ENCODE results near the gene KRTAP25-1. TPM values are rescaled to one million over a fixed set of nuclear protein-coding genes. Genes with fewer than 3 reads are reported as not detected.

KRTAP25-1 gene, protein sequence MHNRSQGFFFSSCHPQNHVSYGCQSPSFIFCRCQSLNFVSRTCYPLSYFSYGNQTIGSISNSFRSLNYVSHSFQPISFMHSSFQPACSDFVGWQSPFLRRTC
- total RNA-seq (2022) = not detected in 2 replicates
- Bru-seq, nascent RNA = not detected
- not detected for BruChase-seq, experiment 1, labeled RNA remaining after a 6-hour chase
- BruChase-seq, experiment 2, labeled RNA remaining after a 2-hour chase = not detected
- long read RNA-seq = 0 reads

GRCh38 chr21:30289215-30289614 is at the start of gene KRTAP25-1:
KRTAP25-1 (minus strand) TSS chr21:30289514; CDS start chr21:30289490, 24 bp downstream.
- intact Hi-C loops (cut with micrococcal nuclease) = no loop called here
- CTCF ChIA-PET = interaction anchor here (0.6 kb wide), 1 partner anchor 797 kb away, joined by 3 read pairs; no protein-coding TSS in a partner anchor
- H3K4me1 Mint-ChIP-seq (ENCODE audit: insufficient read depth, unreplicated experiment) = no peaks in the 10 kb centered on the region
- no peaks in the 10 kb centered on the region for H3K9me3 Mint-ChIP-seq (ENCODE audit: unreplicated experiment)
- no peak within 1 kb of the TSS for H3K27ac Mint-ChIP-seq (ENCODE audit: low read depth, unreplicated experiment)
- H3K36me3 Mint-ChIP-seq (ENCODE audit: insufficient read depth, unreplicated experiment) = no peaks in the 10 kb centered on the region
- H3K27me3 Mint-ChIP-seq (ENCODE audit: insufficient read depth, unreplicated experiment) = peaks cover 84% of the 10 kb centered on the region
- POLR2A ChIA-PET = interaction anchor here (1.3 kb wide), 1 partner anchor 9 kb away, joined by 3 read pairs; no protein-coding TSS in a partner anchor
- DNase-seq (ENCODE audit: unreplicated experiment) = no peak
- no peak within 1 kb of the TSS for H3K4me3 Mint-ChIP-seq (ENCODE audit: unreplicated experiment)
- BruUV-seq (replicated peaks) = no TSS peak
- TF ChIP-seq CTCF (IDR thresholded peaks at IDR 0.05; ENCODE audit: unreplicated experiment) = no peak

GRCh38 chr21:30338717-30339116 is 49.4 kb upstream of the KRTAP25-1 start:
- no TSS peak for BruUV-seq (replicated peaks)
- Mint-ChIP-seq H3K27ac (ENCODE audit: low read depth, unreplicated experiment) (no peak overlapping the region), H3K4me1 (ENCODE audit: insufficient read depth, unreplicated experiment) (peaks cover 25% of the 10 kb centered on the region), H3K9me3 (ENCODE audit: unreplicated experiment) (no peaks in the 10 kb centered on the region), H3K27me3 (ENCODE audit: insufficient read depth, unreplicated experiment) (no peaks in the 10 kb centered on the region), H3K36me3 (ENCODE audit: insufficient read depth, unreplicated experiment) (no peaks in the 10 kb centered on the region), H3K4me3 (ENCODE audit: unreplicated experiment) (no peak overlapping the region)
- intact Hi-C loops (cut with micrococcal nuclease) = no loop called here
- TF ChIP-seq CTCF (IDR thresholded peaks at IDR 0.05; ENCODE audit: unreplicated experiment) = no peak
- CTCF ChIA-PET = interaction anchor here (0.8 to 5.5 kb wide), 5 partner anchors 18 to 747 kb away, joined by 3 to 47 read pairs (median 4); no protein-coding TSS in a partner anchor
- no peak for DNase-seq (ENCODE audit: unreplicated experiment)
- POLR2A ChIA-PET = no interaction called here

DNA sequence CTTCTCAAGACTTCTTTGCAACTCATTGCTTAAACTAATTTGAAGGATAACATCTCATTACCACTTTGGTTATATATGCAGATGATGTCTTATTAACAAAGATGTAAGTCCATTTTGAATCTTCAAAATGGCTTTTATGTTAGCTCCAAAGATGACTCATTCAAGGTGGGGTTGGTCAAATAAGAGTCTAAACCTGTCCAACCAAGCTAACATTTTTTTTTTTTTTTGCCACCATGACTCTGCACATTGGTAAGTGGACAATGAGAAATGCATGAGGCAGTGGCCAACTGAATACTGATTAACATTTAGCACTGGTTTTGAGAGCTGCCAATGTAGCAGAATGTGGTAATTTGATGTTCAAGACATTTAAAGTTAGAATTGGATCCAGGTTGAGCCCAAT is 48.5 kb upstream of the KRTAP25-1 start:
- Mint-ChIP-seq H3K27me3 (ENCODE audit: insufficient read depth, unreplicated experiment) (no peaks in the 10 kb centered on the region), H3K27ac (ENCODE audit: low read depth, unreplicated experiment) (no peak overlapping the region), H3K4me1 (ENCODE audit: insufficient read depth, unreplicated experiment) (peaks cover 25% of the 10 kb centered on the region), H3K9me3 (ENCODE audit: unreplicated experiment) (no peaks in the 10 kb centered on the region), H3K36me3 (ENCODE audit: insufficient read depth, unreplicated experiment) (no peaks in the 10 kb centered on the region), H3K4me3 (ENCODE audit: unreplicated experiment) (no peak overlapping the region)
- intact Hi-C loops (cut with micrococcal nuclease) = no loop called here
- ChIA-PET POLR2A (no interaction called here), CTCF (interaction anchor here (0.6 to 5.5 kb wide), 3 partner anchors 96 to 905 kb away, joined by 4 to 47 read pairs (median 5); no protein-coding TSS in a partner anchor)
- TF ChIP-seq CTCF (IDR thresholded peaks at IDR 0.05; ENCODE audit: unreplicated experiment) = no peak
- DNase-seq (ENCODE audit: unreplicated experiment) = no peak
- BruUV-seq (replicated peaks) = no TSS peak

- BruUV-seq (replicated peaks) = no TSS peak
- ChIA-PET CTCF (interaction anchor here (0.6 to 1.2 kb wide), 2 partner anchors 97 to 904 kb away, joined by 4 to 5 read pairs; no protein-coding TSS in a partner anchor), POLR2A (interaction anchor here (0.6 kb wide), 1 partner anchor 8 kb away, joined by 3 read pairs; no protein-coding TSS in a partner anchor)
- intact Hi-C loops (cut with micrococcal nuclease) = no loop called here
- DNase-seq (ENCODE audit: unreplicated experiment) = no peak
- Mint-ChIP-seq H3K9me3 (ENCODE audit: unreplicated experiment) (no peaks in the 10 kb centered on the region), H3K36me3 (ENCODE audit: insufficient read depth, unreplicated experiment) (no peaks in the 10 kb centered on the region), H3K27me3 (ENCODE audit: insufficient read depth, unreplicated experiment) (no peaks in the 10 kb centered on the region), H3K4me1 (ENCODE audit: insufficient read depth, unreplicated experiment) (peaks cover 25% of the 10 kb centered on the region), H3K27ac (ENCODE audit: low read depth, unreplicated experiment) (no peak within 1 kb of the TSS), H3K4me3 (ENCODE audit: unreplicated experiment) (no peak within 1 kb of the TSS)
- TF ChIP-seq CTCF (IDR thresholded peaks at IDR 0.05; ENCODE audit: unreplicated experiment) = no peak
Observed at GRCh38 chr21:30337276-30337744, 48.0 kb upstream of the KRTAP25-1 start, which contains the start of gene KRTAP27-1. KRTAP27-1 (minus strand) TSS chr21:30337694; CDS start chr21:30337668, 26 bp downstream.

All from MCF 10A (cell line).